Measurements from ENCODE around the gene AK4. TPM values are rescaled to one million over a fixed set of nuclear protein-coding genes. Genes with fewer than 3 reads are reported as not detected.
"Not testable (repeated sequence)": the region's sequence is repeated elsewhere in the genome, so short reads cannot be mapped to it uniquely, and the experiment has no call there.

The AK4 gene
- total RNA-seq, 1 experiment from 2014 or later = 23.7 TPM

DNA sequence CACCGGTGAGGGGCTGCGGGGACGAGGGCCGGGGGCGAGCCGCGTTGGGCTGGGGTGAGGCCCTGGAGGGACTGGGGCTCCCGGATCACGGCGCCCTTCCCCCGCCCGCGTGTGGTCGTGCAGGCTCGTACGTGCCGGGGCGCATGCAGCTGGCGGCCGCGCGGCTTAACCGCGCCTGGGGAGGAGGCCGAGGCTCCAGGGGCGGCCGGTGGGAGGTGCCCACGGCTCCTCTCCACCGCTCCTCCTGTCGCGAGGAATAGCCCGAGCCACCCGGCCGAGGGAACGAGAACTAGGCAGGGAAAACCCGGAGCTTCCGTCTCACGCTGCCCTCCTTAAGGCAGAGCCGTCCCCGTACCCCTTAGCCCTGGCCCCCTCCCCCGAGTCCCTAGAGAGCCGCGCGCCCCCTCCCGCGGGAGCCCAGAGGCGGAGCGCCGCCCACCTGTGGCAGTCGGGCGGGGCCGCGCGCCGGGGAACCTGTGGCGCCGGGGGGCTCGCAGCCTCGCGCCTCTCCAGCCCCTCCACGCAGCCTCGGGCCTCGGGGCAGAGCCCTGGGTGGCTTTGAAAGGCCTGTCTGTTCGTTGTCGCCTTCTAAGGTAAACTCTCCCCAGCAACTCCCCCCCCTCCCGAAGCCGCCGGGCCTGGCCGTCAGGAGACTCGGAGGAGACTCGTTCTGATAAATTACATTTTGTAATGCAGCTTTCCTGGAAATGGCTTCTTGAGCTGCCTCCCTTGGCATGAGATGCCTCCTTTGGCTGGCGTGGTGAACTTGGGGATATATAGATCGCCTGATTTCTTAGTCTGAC is 746 bp downstream of the AK4 start:
- DNase-seq (ENCODE audit: low read depth, low spot score) = peak; percentile 19

GRCh38 chr1:65149351-65150107 is 1.5 kb downstream of the AK4 start:
- in situ Hi-C loops (cut with HindIII; ENCODE audit: low pct_unique_long_range_greater_than_20kb, low sequenced_read_pairs) = no loop called here

More for the DNA sequence above, 746 bp downstream of the AK4 start:
- in situ Hi-C loops (cut with HindIII; ENCODE audit: low pct_unique_long_range_greater_than_20kb, low sequenced_read_pairs) = no loop called here

DNA sequence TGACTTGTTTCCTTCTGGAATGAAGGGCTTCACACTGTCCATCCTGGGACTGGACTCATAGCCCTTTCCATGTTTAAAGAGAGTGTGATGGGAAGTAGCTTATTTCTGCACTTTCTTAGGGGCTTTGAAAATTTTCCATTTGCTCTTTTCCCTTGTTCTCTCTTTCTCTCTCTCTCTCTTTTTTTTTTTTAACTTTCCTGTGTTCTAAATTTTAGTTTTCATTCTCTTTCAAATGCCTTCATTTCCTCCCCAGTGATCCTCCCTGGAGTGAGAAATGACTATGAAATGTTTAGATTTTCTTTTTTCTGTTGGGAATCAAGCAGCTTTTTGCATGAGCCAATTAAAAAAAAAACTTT is 2.1 kb downstream of the AK4 start:
- in situ Hi-C loops (cut with HindIII; ENCODE audit: low pct_unique_long_range_greater_than_20kb, low sequenced_read_pairs) = no loop called here
- DNase-seq (ENCODE audit: low read depth, low spot score) = no peak

More at GRCh38 chr1:65149351-65150107, 1.5 kb downstream of the AK4 start:
- no peak for DNase-seq (ENCODE audit: low read depth, low spot score)

DNA sequence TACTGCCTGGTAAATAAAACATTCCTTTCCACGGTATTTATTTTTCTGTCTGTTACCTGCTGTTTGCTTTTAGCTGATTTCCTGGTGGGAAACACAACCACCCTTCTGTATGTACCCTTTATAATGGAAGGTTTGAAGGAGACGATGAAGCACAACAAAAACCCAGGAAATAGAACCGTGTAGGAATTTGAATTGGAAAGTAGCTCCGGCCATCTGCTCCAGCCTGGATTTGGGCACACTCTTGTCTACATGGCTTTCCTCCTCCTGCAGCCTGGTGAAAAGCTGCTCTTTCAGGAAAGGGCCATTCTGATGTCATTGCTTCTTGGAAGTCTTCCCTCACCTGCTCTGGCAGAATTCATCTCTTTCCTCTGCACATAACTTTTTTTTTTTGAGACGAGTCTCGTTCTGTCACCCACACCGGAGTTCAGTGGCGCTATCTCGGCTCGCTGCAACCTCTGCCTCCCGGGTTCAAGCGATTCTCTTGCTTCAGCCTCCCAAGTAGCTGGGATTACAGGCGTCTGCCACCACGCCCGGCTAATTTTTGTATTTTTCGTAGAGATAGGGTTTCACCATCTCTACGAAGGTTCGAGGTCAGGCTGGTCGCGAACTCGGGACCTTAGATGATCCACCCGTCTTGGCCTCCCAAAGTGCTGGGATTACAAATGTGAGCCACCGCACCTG is 2.7 kb downstream of the AK4 start:
- in situ Hi-C loops (cut with HindIII; ENCODE audit: low pct_unique_long_range_greater_than_20kb, low sequenced_read_pairs) = no loop called here
- DNase-seq (ENCODE audit: low read depth, low spot score) = no peak

DNA sequence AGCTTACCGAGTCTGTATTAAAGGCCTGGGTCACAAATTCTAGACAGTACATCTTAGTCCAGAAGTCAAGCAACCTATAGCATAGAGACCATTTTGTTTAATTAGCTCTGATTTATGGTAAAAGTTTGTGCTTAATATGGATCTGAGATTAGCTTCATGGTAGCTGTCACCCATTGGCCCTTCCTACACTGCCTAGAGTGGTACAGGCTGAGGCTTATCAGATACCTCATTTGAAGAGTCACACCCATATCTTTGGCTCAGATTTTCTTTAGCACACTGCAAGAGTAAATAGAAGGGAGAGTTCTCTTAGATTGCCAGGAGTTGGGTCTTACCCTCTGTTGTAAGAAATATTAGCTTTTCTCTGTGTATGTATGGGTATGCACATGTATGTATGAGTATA is 3.6 kb downstream of the AK4 start:
- in situ Hi-C loops (cut with HindIII; ENCODE audit: low pct_unique_long_range_greater_than_20kb, low sequenced_read_pairs) = no loop called here

DNA sequence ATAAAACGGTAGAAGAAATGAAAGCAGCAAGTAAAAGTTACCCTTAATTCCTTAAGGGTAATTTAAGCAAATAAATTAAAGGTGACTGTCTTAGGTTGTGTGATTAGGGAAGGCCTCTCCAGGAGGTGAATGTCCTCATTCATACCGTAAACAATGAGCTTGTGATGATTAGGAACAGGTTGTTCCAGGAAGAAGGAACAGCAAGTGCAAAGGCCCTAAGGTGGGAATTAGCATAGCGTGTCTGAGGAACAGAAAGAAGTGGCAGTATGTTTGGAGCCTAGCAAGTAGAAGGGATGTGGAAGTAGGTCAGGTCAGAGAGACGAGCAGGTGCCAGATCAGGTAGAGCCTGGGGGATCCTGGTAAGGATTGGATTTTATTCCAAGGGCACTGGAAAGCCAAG is 5.6 kb downstream of the AK4 start:
- no peak for DNase-seq (ENCODE audit: low read depth, low spot score)
- in situ Hi-C loops (cut with HindIII; ENCODE audit: low pct_unique_long_range_greater_than_20kb, low sequenced_read_pairs) = no loop called here

More for the DNA sequence above, 3.6 kb downstream of the AK4 start:
- DNase-seq (ENCODE audit: low read depth, low spot score) = no peak

DNA sequence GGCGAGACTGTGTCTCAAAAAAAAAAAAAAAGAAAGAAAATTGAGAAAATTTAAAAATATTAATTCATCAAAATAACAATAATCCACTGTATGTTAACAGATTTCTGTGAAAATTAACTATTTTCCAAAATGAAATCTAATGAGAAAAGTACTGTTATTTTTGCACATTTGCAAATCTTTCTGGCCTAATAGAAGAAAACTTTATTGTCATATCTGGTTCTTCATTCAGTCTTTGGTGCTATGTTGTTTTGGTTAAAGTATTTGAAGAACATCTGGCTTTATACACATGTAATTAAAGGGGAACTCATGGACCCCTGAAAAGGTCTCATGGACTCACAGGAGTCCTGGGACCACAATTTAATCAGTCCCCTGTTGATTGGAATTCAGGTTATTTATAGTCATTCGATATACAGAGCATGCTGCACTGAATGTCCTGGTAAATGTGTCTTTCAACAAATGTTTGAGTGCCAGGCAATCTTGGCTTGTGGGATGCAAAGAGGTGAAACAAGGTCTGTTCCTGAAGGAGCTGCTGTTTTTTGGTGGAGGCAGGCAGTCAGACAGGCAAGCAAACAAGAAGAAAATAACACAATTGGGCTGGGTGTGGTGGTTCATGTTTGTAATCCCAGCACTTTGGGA is 9.0 kb downstream of the AK4 start:
- DNase-seq (ENCODE audit: low read depth, low spot score) = no peak
- in situ Hi-C loops (cut with HindIII; ENCODE audit: low pct_unique_long_range_greater_than_20kb, low sequenced_read_pairs) = no loop called here

GRCh38 chr1:65157546-65157941 is 9.5 kb downstream of the AK4 start:
- in situ Hi-C loops (cut with HindIII; ENCODE audit: low pct_unique_long_range_greater_than_20kb, low sequenced_read_pairs) = no loop called here
- no peak for DNase-seq (ENCODE audit: low read depth, low spot score)

DNA sequence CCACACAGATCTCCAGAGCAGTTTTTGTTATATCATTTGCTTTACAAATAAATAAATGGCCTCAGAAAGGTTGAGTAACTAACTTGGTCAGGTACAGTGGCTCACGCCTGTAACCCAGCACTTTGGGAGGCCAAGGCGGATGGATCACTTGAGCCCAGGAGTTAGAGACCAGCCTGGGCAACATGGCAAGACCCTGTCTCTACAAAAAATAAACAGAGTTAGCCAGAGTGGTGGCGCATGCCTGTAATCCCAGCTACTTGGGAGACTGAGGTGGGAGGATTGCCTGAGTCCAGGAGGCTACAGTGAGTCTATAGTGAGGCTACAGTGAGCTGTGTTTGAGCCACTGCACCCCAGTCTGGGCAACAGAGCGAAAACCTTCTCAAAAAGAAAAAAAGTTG is 11.3 kb downstream of the AK4 start:
- DNase-seq (ENCODE audit: low read depth, low spot score); in situ Hi-C loops (cut with HindIII; ENCODE audit: low pct_unique_long_range_greater_than_20kb, low sequenced_read_pairs): not testable (repeated sequence)

- in situ Hi-C loops (cut with HindIII; ENCODE audit: low pct_unique_long_range_greater_than_20kb, low sequenced_read_pairs) = no loop called here
- no peak for DNase-seq (ENCODE audit: low read depth, low spot score)
Observed at GRCh38 chr1:65159801-65160523, 12.0 kb downstream of the AK4 start.

GRCh38 chr1:65163201-65163805 is 15.3 kb downstream of the AK4 start:
- in situ Hi-C loops (cut with HindIII; ENCODE audit: low pct_unique_long_range_greater_than_20kb, low sequenced_read_pairs) = no loop called here
- DNase-seq (ENCODE audit: low read depth, low spot score) = no peak

GRCh38 chr1:65164101-65164500 is 16.1 kb downstream of the AK4 start:
- in situ Hi-C loops (cut with HindIII; ENCODE audit: low pct_unique_long_range_greater_than_20kb, low sequenced_read_pairs); DNase-seq (ENCODE audit: low read depth, low spot score): not testable (repeated sequence)

- DNase-seq (ENCODE audit: low read depth, low spot score) = peak; percentile 71
- in situ Hi-C loops (cut with HindIII; ENCODE audit: low pct_unique_long_range_greater_than_20kb, low sequenced_read_pairs) = no loop called here
Observed at GRCh38 chr1:65164633-65165032, 16.6 kb downstream of the AK4 start.

DNA sequence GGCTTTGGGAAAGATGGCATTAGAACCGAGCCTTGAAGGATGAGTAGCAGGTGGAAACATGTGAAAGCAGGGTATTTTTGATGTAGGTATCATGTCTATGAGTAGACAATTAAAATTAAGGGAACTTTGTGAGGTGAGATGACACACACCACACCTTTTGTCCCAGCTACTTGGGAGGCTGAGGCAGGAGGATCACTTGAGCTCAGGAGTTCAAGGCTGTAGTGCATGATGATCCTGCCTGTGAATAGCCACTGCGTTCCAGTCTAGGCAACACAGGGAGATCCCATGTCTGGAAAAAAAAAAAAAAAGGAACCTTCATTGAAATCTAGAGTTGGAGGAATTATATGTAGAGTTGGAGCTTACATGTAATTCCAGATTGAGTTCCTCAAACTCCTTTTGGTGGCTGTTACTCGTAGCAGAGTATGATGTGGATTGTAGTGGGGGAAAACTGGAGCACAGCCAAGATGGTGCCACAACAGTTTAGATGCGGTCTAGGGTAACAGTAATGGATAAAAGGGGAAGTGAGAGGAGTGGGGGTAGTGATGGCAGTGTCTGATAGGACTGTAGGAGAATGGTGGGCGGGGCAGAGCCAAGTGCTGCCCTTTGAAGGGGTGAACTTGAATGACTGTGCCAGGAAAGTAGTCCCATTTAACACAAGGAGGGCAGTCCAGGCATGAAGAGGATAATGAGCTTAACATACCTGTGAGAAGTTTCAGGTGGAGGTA is 17.4 kb downstream of the AK4 start:
- no peak for DNase-seq (ENCODE audit: low read depth, low spot score)
- in situ Hi-C loops (cut with HindIII; ENCODE audit: low pct_unique_long_range_greater_than_20kb, low sequenced_read_pairs) = no loop called here

DNA sequence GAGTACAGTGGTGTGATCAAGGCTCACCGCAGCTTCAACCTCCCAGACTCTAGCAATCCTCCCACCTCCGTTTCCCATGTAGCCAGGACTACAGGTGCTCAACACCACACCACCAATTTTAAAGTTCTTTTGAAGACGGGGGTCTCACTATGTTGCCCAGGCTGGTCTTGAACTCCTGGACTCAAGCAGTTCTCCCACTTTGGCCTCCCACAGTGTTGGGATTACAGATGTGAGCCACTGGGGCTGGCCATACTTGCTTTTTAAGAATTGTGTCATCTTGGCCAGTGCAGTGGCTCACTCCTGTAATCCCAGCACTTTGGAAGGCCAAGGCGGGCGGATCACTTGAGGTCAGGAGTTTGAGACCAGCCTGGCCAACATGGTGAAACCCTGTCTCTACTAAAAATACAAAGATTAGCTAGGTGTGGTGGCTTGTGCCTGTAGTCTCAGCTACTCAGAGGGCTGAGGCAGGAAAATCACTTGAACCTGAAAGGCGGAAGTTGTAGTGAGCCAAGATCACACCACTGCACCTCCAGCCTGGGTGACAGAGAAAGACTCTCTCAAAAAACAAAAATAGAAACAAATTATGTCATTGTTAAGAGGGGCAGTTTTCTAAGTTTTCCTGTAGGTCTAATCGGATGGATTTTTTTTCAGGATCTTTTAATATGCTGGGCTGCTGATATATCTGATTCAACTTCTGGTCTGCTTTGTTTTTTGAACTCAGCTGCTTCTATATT is 18.7 kb downstream of the AK4 start:
- no peak for DNase-seq (ENCODE audit: low read depth, low spot score)
- in situ Hi-C loops (cut with HindIII; ENCODE audit: low pct_unique_long_range_greater_than_20kb, low sequenced_read_pairs) = no loop called here

Data from SK-MEL-5 (cell line).